HG03159 (cell line): ENCODE measurements around the gene SYNPO.

Experiments used
- ATAC-seq: cut with Tn5 transposase; IDR thresholded peaks from one replicate; pipeline ENCODE4 v1.9.1; 2021; ENCODE audit warnings: mild to moderate bottlenecking, moderate library complexity; ENCODE audit not compliant: unreplicated experiment

The SYNPO gene

DNA sequence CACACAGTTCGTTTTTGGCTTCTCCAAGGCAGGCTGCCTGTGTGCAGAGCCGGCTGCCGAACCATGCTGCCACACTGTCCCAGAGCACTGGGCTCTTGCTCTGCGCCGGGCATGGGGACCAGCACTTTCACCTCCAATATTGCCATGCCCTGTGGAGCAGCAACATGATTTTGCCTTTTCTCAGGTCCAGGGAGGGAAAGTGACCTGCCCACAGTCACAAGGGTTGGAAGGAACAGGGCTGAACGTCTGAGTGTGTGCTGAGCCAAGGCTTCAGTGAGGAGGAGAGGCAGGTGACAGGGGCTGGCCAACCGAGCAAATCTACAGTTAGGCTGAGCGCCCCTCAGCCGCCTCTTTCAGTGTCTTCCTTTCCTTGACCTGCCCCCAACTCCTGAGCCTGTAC is 34.0 kb upstream of the SYNPO start:
- no peak for ATAC-seq

DNA sequence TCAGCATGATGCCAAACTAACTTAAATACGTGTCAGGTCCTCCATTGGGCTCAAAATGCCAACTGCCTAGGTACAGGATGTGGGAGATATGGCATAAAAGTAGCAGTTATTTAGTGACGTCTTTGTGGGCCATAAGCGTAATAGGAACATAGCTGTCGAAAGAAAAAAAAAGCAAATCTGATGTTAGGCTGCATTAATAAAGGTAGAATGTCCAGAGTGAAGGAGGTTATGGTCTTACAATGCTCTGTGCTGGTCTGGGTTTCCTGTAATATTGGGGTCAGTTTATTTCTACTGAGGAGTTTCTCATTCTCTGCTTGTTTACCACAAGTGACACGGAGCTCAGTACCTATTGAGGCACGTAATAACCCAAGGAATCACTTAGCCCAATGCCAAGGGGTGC is 33.4 kb upstream of the SYNPO start:
- ATAC-seq = no peak

DNA sequence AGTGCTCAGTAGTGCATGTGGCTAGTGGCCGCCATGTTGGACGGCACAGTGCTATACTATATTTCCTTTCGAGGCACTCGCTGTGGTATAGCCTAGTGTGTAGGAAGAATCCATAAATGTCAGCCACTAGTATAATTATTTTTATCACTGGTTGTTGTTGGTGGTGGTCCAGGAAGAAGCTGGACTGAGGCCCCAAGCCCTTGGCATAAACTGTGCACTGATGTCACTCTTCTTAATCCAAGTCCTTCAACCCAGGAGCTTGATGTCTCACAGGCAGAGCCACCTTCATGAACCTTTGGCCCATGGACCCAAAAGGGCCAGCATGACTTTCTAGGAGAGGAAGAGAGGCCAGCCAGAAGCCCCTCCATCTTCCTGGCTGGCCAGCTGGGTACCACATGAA is 32.5 kb upstream of the SYNPO start:
- no peak for ATAC-seq

GRCh38 chr5:150608991-150609390 is 31.5 kb upstream of the SYNPO start:
- no peak for ATAC-seq

- ATAC-seq = no peak
Observed at GRCh38 chr5:150609843-150610584, 30.4 kb upstream of the SYNPO start.

DNA sequence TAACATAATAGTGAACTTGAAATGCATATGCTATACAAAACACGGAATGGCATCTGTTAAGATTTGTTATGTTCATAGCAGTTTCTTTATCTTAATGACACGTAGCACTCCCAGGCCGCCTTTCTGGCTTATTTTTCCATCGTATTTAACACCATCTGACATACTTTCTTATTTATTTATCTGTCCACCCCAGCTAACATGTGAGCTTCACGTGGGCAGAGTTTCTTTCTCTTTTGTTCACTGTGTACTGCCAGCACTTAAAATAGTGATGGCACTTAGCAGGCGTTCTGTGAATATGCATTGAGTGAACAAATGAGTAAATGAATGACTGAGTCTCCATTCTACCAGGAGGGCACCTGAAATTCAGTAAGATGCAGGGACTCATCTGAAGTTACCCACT is 29.4 kb upstream of the SYNPO start:
- no peak for ATAC-seq

GRCh38 chr5:150612405-150612804 is 28.1 kb upstream of the SYNPO start:
- no peak for ATAC-seq

- ATAC-seq = no peak
Observed at GRCh38 chr5:150612905-150613670, 27.4 kb upstream of the SYNPO start.

DNA sequence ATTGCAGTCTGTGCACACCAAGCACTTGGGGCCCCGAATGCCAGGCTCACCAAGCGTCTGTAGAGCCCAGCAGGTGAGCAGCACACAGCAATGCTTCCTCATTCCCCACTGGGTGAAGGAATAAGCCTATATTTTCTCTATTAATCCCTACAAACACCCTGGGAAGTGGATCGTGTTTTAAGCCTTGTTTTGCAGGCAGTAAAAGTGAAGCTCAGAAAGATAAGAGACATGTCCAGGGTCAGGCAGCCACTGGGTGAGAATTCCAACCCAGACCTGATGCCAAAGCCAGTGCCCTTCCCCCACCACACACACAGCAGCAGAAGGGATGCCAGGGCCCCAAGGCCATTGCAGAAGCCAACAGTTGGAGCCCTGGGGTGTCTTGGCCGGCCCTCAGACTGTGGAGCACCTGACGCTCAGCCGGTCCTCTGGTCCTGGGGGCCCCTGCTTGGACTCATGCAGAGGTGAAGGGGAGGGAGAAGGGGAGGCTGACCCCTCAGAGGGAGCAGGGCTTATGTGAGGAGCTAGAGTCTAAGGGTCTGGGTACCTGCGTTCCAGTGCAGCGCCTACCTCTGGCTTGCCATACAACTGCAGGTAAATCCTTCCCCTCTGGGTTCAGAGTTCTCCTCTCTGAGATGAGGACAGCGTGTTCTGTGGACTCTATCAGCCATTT is 26.3 kb upstream of the SYNPO start:
- ATAC-seq = no peak

DNA sequence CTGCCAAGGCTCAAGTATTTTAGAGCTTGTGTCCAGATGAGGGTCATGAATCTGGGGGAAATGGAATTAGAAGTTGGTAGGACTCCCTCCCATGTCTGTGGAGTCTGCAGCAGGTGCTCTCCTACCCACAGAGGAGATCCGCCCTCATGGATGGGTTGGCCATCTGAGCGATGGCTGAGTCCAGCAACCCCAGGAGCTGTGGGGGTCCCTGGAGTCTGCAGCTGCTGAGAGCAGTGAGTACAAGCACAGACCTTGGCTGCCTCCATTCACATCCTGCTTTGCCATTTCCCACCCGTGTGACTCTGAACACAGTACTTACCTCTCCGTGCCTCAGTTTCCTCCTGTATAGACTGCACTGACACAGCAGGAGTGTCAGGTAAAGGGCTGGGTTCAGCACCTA is 25.8 kb upstream of the SYNPO start:
- no peak for ATAC-seq

GRCh38 chr5:150615141-150615699 is 25.2 kb upstream of the SYNPO start:
- no peak for ATAC-seq

GRCh38 chr5:150616024-150616470 is 24.4 kb upstream of the SYNPO start:
- no peak for ATAC-seq

DNA sequence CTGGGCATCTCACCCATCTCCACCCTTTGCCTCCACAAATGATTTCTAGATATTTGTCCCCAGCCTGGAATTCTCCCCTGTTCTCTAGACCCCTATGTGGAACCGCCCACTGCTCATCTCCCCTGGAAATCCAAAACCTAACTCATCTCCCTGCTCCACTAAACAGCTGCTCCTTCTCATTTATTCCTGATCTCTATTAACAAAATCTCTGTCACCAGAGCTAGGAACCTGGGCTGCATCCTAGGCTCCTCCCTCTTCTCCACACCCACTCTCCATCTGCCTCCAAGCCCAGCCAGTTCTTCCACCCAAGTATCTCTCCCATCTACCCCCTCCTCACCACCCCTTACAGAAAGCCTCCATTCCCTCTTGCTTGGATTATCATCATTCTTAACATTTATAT is 24.0 kb upstream of the SYNPO start:
- no peak for ATAC-seq

DNA sequence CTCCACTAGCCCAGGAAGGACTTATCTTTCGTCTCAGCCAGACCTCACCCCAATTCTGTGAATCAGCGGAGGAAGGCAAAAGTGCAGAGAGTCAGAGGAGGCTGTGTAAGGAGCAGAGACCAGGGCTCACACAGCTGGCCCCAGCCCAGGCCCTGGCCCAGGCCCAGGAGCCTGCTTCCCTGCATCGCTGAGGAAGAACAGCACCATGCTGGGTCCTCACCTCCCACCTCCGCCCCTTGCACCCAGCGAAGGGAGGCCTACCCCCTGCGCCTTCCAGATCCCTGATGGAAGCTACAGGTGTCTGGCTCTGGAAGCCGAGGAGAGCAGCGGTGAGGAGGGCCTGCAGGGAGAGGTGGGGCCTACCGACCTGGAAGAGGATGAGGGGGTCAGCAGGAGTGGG is 22.3 kb upstream of the SYNPO start:
- ATAC-seq = no peak

- no peak for ATAC-seq
Observed at GRCh38 chr5:150618588-150619281, 21.7 kb upstream of the SYNPO start.

GRCh38 chr5:150619359-150620230 is 20.9 kb upstream of the SYNPO start:
- no peak for ATAC-seq

DNA sequence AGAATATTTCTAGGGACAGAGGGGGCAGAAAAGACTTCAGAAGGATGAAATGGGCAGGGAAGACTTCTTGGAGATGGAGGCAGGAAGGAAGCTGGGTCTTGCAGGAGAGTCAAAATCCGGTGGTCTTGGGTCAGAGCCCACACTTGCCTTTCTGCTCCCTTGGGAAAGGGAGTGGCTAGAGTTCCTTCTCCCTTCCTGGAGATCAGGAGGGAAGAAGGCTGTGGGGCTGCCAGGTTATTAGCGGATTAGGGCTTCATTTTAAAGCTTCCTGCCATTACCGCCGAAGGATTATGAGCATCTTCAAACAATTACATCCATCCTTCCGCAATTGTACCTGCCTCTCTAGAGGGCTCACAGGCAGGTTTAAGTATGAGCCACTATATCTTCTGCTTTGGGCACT is 19.2 kb upstream of the SYNPO start:
- ATAC-seq = no peak

DNA sequence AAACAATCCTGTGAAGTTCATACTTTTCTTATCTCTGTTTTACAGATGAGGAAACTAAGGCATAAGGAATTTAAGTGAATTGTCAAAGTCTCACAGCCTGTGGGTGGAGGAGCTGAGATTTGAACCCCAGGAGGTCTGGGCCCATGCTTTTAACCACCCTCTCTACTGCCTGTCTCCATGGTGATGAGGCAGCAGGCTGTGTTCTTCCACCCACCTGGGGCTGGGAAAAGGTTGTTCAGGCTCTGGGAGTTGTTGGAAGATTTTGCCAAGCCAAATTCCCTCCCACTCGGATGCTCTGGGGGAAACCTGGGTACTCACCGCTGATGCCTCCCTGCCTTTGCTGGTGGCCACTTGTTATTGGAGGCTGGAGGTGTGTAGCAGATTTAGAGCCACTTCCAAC is 18.3 kb upstream of the SYNPO start:
- ATAC-seq = no peak

DNA sequence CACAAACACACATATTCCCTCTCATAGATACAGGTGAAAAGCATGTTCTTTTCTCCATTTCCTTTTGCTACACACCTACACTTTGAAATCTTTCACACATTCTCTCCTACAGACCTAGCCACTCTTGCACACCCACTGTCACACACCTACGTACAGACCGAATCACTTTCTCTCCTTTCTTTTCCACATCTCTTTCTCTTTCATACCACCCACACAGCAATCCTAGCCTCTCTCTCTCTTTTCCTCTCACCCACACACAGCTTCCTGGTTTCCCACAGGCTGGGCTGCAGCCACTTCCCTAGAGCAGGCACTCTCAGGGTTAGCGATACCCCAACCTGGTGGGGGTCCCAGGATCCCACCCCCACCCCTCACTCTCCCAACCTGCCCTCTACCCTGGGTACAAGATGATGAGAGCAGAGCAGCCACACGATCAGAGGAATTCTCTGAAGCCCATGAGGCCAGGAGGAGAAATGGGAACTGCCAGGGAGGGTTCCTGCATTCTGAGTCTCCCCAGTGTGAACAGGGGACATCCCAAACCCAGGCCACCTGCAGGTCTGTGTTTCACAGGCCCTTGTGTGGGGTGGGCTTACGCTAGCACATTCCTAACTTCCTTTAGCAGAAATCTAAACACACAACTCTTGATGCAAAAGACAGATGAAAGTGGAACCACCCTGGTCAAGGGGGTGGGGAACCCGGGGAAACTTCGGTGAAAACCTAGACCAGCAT is 17.1 kb upstream of the SYNPO start:
- no peak for ATAC-seq

DNA sequence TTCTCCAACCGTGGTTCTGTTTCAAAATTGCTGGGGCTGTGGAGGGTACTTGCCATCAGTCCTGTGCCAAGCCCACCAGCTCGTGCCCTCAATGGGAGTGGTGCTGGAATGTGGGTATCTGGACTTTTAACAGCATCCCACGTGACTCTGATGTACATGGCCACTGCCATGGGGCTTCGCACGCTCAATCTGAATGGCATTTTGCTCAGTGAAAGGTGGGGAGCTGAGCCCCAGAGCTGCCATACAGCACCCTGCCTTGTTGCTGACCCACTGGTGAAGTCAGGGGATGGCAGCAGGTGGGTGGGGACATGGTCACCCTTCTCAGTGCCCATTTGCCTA is 16.6 kb upstream of the SYNPO start:
- ATAC-seq = no peak
